Right kidney (tissue), 1 donor: ENCODE data around the gene FBXW7.
A peak's percentile ranks its signal among the peaks of the same experiment; 100 is the strongest.

Source experiments
- DNase-seq: peaks from one replicate; pipeline ENCODE4 v3.0.0-alpha.2; 2016

The FBXW7 gene

GRCh38 chr4:152369902-152370295 lies 166.0 kb downstream of the FBXW7 start:
- no peak for DNase-seq

- DNase-seq = no peak
These were observed 166.5 kb downstream of the FBXW7 start for GRCh38 chr4:152369203-152369901.

- DNase-seq = no peak
These were observed 167.9 kb downstream of the FBXW7 start for GRCh38 chr4:152368001-152368400.

GRCh38 chr4:152364883-152365282 lies 171.0 kb downstream of the FBXW7 start:
- no peak for DNase-seq

- no peak for DNase-seq
These were observed 171.5 kb downstream of the FBXW7 start for GRCh38 chr4:152364383-152364782.

GRCh38 chr4:152363904-152364303 lies 172.0 kb downstream of the FBXW7 start:
- no peak for DNase-seq

GRCh38 chr4:152363086-152363485 lies 172.8 kb downstream of the FBXW7 start:
- no peak for DNase-seq

- DNase-seq = no peak
These were observed 175.9 kb downstream of the FBXW7 start for GRCh38 chr4:152360045-152360410.

GRCh38 chr4:152359208-152360044 lies 176.5 kb downstream of the FBXW7 start:
- DNase-seq = no peak

- no peak for DNase-seq
These were observed 178.7 kb downstream of the FBXW7 start for GRCh38 chr4:152357206-152357605.

- DNase-seq = no peak
These were observed 179.4 kb downstream of the FBXW7 start for GRCh38 chr4:152356428-152357034.

GRCh38 chr4:152352622-152353116 lies 183.2 kb downstream of the FBXW7 start:
- DNase-seq = peak; percentile 70

GRCh38 chr4:152352215-152352614 lies 183.7 kb downstream of the FBXW7 start:
- DNase-seq = no peak

GRCh38 chr4:152351080-152351479 lies 184.8 kb downstream of the FBXW7 start:
- DNase-seq = no peak

GRCh38 chr4:152348670-152349069 lies 187.2 kb downstream of the FBXW7 start:
- no peak for DNase-seq

GRCh38 chr4:152346979-152347378 lies 188.9 kb downstream of the FBXW7 start:
- DNase-seq = no peak

GRCh38 chr4:152346526-152346925 lies 189.4 kb downstream of the FBXW7 start:
- no peak for DNase-seq

- DNase-seq = no peak
These were observed 191.9 kb downstream of the FBXW7 start for GRCh38 chr4:152344001-152344400.

GRCh38 chr4:152342293-152342692 lies 193.6 kb downstream of the FBXW7 start:
- no peak for DNase-seq

GRCh38 chr4:152340818-152341217 lies 195.1 kb downstream of the FBXW7 start:
- no peak for DNase-seq

- DNase-seq = no peak
These were observed 196.3 kb downstream of the FBXW7 start for GRCh38 chr4:152339576-152339975.

GRCh38 chr4:152334931-152335330 lies 201.0 kb downstream of the FBXW7 start:
- no peak for DNase-seq

GRCh38 chr4:152331042-152331441 lies 204.8 kb downstream of the FBXW7 start:
- no peak for DNase-seq
